ENCODE results near the gene MRPS15. TPM values are rescaled to one million over a fixed set of nuclear protein-coding genes. Genes with fewer than 3 reads are reported as not detected.

MRPS15 gene
- total RNA-seq, 2 experiments from 2014 or later, result 81.9 to 101 TPM

DNA sequence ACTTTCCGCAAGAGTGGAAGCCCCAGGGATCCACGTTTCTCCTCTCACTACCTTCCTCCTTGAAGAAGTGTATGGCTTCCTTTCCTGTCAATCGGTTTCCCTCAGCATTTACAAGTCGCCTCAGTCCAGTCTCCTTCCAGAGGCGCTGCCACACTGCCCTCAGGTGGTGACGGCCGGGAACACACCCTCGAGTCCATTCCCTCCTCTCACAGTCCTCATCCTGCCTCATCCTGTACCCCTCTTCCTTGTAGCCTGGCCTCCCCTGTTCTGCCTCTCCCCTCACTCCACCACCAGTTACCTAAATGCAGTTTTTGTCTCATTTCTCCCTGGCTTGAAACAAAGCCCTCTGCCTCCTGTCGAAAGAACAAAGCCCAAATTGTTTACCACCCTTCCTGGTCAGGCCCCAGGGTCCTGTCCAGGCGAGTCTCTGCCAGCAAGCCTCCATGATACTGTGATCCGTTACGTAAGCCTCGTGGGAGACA, 43.3 kb downstream of the MRPS15 start:
- Mint-ChIP-seq H3K9me3 (no peaks in the 10 kb centered on the region), H3K27ac (peak overlapping the region; percentile 85), H3K36me3 (ENCODE audit: low read depth) (no peaks in the 10 kb centered on the region), H3K4me1 (peaks cover 15% of the 10 kb centered on the region), H3K27me3 (no peaks in the 10 kb centered on the region), H3K4me3 (peak overlapping the region; percentile 46)
- POLR2A ChIA-PET, result no interaction called here
- peak; percentile 92 for DNase-seq
- CTCF ChIA-PET, result interaction anchor here (1.0 to 1.6 kb wide), 4 partner anchors 14 to 52 kb away, joined by 3 to 6 read pairs (median 4); partner anchors contain the start of gene OSCP1

DNA sequence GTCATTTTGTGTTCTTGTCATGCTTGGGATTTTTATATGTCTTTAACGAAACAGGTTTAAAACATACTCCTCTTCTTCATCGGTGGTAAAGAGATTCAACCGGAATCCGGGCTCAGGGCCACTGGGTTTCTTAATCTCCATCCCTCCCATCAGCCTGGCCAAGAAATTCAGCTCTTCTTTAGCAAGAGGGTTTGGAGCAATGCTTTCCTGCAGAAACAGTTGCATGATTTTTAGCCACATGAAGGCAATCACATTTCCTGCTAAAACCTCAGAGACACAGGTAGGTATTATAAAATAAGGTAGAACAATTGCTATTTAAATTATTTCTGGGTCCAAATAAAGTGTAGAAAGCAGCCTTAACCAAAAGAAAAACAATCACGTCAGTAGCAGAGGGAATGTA, 43.8 kb downstream of the MRPS15 start:
- Mint-ChIP-seq H3K36me3 (ENCODE audit: low read depth) (no peaks in the 10 kb centered on the region), H3K4me1 (peaks cover 15% of the 10 kb centered on the region), H3K9me3 (no peaks in the 10 kb centered on the region), H3K4me3 (peak overlapping the region; percentile 46), H3K27ac (peak overlapping the region; percentile 85), H3K27me3 (no peaks in the 10 kb centered on the region)
- DNase-seq, result peak; percentile 10
- ChIA-PET CTCF (interaction anchor here (0.6 to 1.8 kb wide), 6 partner anchors 8 to 120 kb away, joined by 3 to 7 read pairs (median 4); partner anchors contain the start of gene OSCP1), POLR2A (interaction anchor here (0.5 kb wide), 1 partner anchor 88 kb away, joined by 3 read pairs; no protein-coding TSS in a partner anchor)

DNA sequence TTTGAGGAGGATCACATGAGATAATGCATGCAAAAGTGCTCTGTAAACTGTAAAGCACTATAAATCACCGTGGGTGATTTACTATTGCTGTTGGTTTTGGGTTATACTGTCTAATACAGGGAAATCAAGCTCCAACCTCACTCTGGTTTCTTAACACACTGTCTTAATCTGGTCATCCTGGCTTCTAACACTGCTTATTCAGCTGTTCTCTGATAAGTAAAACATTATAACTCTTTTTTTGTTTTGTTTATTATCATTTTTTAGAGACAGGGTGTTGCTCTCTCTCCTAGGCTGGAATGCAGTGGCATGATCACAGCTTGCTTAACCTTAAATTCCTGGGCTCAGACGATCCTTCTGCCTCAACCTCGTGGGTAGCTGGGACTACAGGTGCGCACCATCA, 44.6 kb downstream of the MRPS15 start:
- ChIA-PET CTCF (interaction anchor here (0.6 to 1.8 kb wide), 7 partner anchors 10 to 119 kb away, joined by 3 to 7 read pairs (median 5); partner anchors contain the start of gene OSCP1), POLR2A (no interaction called here)
- H3K4me3 Mint-ChIP-seq, result no peak overlapping the region
- DNase-seq, result no peak
- H3K4me1 Mint-ChIP-seq, result peaks cover 15% of the 10 kb centered on the region
- no peak overlapping the region for H3K27ac Mint-ChIP-seq
- H3K36me3 Mint-ChIP-seq (ENCODE audit: low read depth), result no peaks in the 10 kb centered on the region
- no peaks in the 10 kb centered on the region for H3K27me3 Mint-ChIP-seq
- H3K9me3 Mint-ChIP-seq, result no peaks in the 10 kb centered on the region

DNA sequence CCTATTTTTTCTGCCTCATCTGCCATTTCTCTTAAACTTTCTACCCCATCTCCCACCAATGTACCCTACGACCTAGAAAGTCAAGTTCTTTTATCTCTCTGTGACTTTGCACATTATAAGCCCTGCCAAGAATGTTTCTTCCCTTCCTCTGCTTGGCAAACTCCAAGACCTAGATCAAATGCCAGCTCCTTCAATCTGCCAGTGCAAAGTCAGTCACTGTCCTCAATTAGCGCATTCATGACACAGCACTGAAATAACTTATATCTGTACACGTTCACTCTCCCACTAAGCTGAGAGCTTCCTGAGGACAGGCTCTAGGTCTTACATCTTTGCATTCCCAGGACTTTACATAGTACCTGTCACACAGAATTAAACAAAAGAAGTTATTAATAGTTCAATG, 45.0 kb downstream of the MRPS15 start:
- Mint-ChIP-seq H3K27me3 (no peaks in the 10 kb centered on the region), H3K9me3 (no peaks in the 10 kb centered on the region), H3K36me3 (ENCODE audit: low read depth) (no peaks in the 10 kb centered on the region), H3K4me1 (peaks cover 15% of the 10 kb centered on the region), H3K4me3 (no peak overlapping the region), H3K27ac (no peak overlapping the region)
- no peak for DNase-seq
- POLR2A ChIA-PET, result no interaction called here
- CTCF ChIA-PET, result interaction anchor here (0.6 to 1.8 kb wide), 8 partner anchors 22 to 568 kb away, joined by 3 to 7 read pairs (median 4); partner anchors contain the start of gene OSCP1

DNA sequence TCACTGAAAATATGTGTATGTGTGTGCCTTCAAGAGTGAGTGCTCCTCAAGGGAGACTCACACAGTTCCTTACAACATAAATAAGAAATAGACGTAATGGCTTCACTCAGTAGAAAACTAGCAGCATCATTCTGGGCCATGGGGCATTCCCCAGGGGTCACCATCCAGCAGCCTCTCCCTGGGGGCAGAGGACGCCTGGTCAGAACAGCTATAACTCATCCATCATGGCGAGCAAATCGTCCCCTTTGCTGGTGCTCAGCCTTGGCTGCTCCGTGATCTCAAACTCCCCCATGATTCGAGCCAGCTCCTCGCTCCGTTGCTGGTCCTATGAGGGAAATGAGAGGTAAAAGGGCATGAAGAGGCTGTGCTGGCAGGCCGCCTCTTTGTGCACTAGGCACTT, 46.3 kb downstream of the MRPS15 start:
- Mint-ChIP-seq H3K36me3 (ENCODE audit: low read depth) (no peaks in the 10 kb centered on the region), H3K4me1 (peaks cover 21% of the 10 kb centered on the region), H3K27me3 (no peaks in the 10 kb centered on the region), H3K4me3 (no peak overlapping the region), H3K9me3 (no peaks in the 10 kb centered on the region), H3K27ac (no peak overlapping the region)
- ChIA-PET CTCF (interaction anchor here (0.6 to 1.5 kb wide), 2 partner anchors 18 to 81 kb away, joined by 4 read pairs; no protein-coding TSS in a partner anchor), POLR2A (no interaction called here)
- DNase-seq, result no peak

DNA sequence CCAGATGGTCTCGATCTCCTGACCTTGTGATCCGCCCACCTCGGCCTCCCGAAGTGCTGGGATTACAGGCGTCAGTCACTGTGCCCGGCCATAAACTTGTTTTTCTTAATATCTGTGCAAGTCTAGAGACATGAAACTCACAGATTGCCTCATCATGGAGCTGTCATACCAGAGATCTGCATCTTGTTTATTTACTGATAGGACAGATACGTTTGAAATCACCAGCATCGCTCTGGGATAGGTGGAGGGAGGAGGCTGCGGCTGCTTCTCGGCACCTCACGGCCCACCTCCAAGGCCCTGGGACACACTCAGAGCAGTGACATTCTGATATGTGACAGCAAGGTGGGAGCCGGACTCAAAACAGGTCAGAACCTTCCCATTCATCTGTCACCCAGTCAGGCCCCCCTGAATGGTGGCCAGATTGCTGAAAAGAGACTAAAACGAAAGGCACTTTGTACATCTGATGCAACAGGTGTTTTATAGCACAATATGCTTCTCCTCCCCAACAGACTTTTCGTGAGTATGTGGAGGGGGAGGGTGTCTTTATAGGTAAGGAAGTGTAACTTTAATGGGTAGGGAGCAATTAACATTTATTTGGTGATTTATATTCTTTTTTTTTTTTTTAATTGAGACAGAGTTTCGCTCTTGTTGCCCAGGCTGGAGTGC, 48.4 kb downstream of the MRPS15 start:
- peaks cover 28% of the 10 kb centered on the region for H3K4me1 Mint-ChIP-seq
- no peak overlapping the region for H3K4me3 Mint-ChIP-seq
- no peaks in the 10 kb centered on the region for H3K27me3 Mint-ChIP-seq
- no peak overlapping the region for H3K27ac Mint-ChIP-seq
- no peaks in the 10 kb centered on the region for H3K36me3 Mint-ChIP-seq (ENCODE audit: low read depth)
- no peaks in the 10 kb centered on the region for H3K9me3 Mint-ChIP-seq
- POLR2A ChIA-PET, result no interaction called here
- CTCF ChIA-PET, result interaction anchor here (1.0 kb wide), 1 partner anchor 14 kb away, joined by 4 read pairs; no protein-coding TSS in a partner anchor
- DNase-seq, result no peak

DNA sequence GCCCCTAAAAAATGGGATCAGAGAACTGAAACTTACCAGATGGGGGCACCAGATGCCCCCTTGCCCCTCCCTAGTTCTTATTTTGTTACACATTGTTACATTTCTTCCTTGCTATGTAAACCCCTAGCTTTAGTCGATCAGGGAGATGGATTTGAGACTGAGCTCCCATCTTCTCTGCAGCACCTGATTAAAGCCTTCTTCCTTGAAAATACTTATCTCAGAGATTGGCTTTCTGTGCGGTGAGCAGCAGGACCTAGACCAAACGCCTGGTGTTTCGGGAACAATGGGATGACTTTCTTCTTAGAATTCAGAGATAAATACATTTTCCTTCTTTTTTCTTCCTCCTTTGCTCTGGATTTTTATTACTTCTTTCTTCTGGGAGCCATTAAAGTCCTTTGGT, 49.8 kb downstream of the MRPS15 start:
- DNase-seq, result no peak
- H3K4me1 Mint-ChIP-seq, result peaks cover 27% of the 10 kb centered on the region
- no peaks in the 10 kb centered on the region for H3K9me3 Mint-ChIP-seq
- H3K36me3 Mint-ChIP-seq (ENCODE audit: low read depth), result no peaks in the 10 kb centered on the region
- ChIA-PET CTCF (interaction anchor here (1.1 to 3.2 kb wide), 2 partner anchors 26 to 95 kb away, joined by 3 to 10 read pairs; no protein-coding TSS in a partner anchor), POLR2A (interaction anchor here (0.7 kb wide), 1 partner anchor 28 kb away, joined by 5 read pairs; no protein-coding TSS in a partner anchor)
- no peaks in the 10 kb centered on the region for H3K27me3 Mint-ChIP-seq
- H3K4me3 Mint-ChIP-seq, result no peak overlapping the region
- no peak overlapping the region for H3K27ac Mint-ChIP-seq

DNA sequence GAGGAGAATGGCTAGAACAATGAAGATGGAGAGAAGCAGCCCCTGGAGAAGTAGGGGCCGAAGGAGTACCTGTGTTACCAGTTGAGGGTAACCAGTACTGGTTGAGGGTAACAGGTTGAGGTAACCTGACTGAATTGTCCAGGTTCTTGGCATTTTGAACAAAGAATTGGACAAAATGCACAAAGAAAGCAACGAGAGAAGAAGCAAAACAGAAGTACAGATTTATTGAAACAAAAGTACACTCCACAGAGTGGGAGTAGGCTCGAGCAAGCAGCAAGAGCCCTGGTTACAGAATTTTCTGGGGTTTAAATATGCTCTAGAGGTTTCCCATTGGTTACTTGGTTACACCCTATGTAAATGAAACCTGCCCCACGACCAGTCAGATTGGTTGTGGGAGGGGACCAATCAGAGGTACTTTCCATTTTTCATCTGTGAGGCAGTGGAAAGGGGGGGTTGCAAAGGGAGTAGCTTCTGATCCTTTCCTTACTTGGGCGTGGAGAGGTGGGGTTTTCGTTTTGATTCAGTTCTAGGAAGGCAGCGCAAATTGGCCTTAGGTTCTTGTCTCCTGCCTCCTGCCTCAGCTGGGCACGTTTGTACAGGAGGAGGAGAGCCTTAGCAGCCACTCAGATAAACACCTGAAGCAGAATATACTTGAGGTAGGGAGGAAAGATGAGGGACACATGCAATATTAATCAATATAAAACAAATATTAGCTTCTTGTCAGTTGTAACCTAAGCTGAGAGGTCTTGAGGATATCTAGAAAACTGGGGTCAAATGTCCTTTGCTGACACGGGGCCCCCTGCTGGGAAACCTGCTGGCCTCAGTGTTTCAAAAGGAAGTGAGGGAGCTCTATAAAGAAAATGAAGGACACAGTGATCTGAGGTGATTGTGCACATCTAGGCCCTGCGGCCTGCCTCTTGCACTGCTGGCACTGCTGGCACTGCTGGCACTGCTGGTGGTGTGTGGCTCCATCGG, 52.2 kb downstream of the MRPS15 start:
- CTCF ChIA-PET, result interaction anchor here (0.7 to 3.2 kb wide), 13 partner anchors 8 to 307 kb away, joined by 3 to 16 read pairs (median 4); partner anchors contain the start of gene LSM10
- POLR2A ChIA-PET, result interaction anchor here (0.8 to 1.0 kb wide), 3 partner anchors 14 to 45 kb away, joined by 3 to 5 read pairs (median 5); partner anchors contain the start of gene LSM10
- H3K36me3 Mint-ChIP-seq (ENCODE audit: low read depth), result no peaks in the 10 kb centered on the region
- no peaks in the 10 kb centered on the region for H3K9me3 Mint-ChIP-seq
- H3K4me3 Mint-ChIP-seq, result peak overlapping the region; percentile 42
- peak overlapping the region; percentile 95 for H3K27ac Mint-ChIP-seq
- peak; percentile 88 for DNase-seq
- H3K27me3 Mint-ChIP-seq, result no peaks in the 10 kb centered on the region
- peaks cover 29% of the 10 kb centered on the region for H3K4me1 Mint-ChIP-seq

DNA sequence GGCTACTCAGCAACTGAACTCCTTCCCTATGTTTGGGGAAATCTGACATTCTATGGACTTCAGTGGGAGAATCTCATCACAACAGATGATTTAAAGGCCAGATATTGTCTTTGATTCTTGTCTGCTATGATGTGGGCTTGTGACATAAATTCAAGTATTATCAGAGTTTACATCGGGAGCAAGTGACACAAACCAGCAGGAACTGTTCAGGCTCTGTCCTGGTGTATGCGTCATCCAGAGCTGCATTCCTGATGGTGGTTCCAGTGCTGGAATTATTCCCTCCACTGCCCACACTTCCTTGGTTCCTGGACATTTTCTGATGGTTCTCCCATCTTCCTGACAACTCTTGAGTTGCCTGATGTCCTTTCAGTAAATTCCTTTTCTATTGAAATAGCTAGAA, 55.7 kb downstream of the MRPS15 start:
- Mint-ChIP-seq H3K4me3 (no peak overlapping the region), H3K36me3 (ENCODE audit: low read depth) (no peaks in the 10 kb centered on the region), H3K9me3 (no peaks in the 10 kb centered on the region), H3K4me1 (peaks cover 34% of the 10 kb centered on the region), H3K27me3 (no peaks in the 10 kb centered on the region), H3K27ac (no peak overlapping the region)
- CTCF ChIA-PET, result interaction anchor here (0.7 to 1.6 kb wide), 2 partner anchors 22 to 128 kb away, joined by 3 read pairs; no protein-coding TSS in a partner anchor
- POLR2A ChIA-PET, result no interaction called here
- DNase-seq, result no peak

DNA sequence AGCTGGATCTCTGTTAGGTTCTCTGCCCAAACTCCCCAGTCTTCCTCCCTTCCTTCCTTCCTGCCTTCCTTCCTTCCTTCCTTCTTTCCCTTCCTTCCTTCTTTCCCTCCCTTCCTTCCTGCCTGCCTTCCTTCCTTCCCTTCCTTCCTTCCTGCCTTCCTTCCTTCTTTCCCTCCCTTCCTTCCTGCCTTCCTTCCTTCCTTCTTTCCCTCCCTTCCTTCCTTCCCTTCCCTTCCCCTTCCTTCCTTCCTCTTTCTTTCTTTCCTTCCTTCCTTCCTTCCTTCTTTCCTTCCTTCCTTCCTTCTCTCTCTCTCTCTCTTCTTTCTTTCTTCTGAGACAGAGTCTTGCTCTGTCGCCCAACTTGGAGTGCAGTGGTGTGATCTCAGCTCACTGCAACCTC, 57.7 kb downstream of the MRPS15 start:
- Mint-ChIP-seq H3K27ac (no peak overlapping the region), H3K4me3 (no peak overlapping the region), H3K27me3 (no peaks in the 10 kb centered on the region), H3K4me1 (peaks cover 18% of the 10 kb centered on the region), H3K9me3 (peaks cover 3% of the 10 kb centered on the region), H3K36me3 (ENCODE audit: low read depth) (peaks cover 1% of the 10 kb centered on the region)
- ChIA-PET CTCF (interaction anchor here (0.7 to 1.8 kb wide), 4 partner anchors 15 to 262 kb away, joined by 3 to 6 read pairs (median 3); no protein-coding TSS in a partner anchor), POLR2A (no interaction called here)
- DNase-seq, result no peak

Data from activated CD4-positive, alpha-beta T cell treated with anti-CD3 and anti-CD28 coated beads, Interleukin-2, amount 10 ng/mL, durations not matched to agents 7 days and 5 days (primary cell).